ELR (cell line): ENCODE results near the gene ARL6.

Experiments
- DNase-seq: peaks from one replicate; pipeline ENCODE4 v3.0.0-alpha.2; 2015; ENCODE audit warnings: low read depth

Gene ARL6, protein sequence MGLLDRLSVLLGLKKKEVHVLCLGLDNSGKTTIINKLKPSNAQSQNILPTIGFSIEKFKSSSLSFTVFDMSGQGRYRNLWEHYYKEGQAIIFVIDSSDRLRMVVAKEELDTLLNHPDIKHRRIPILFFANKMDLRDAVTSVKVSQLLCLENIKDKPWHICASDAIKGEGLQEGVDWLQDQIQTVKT

GRCh38 chr3:97764407-97765238, at the start of gene ARL6:
Gene ARL6 (plus strand): TSS chr3:97764758. CDS start chr3:97768108, 3,350 bp downstream.
- DNase-seq = peak; percentile 86

GRCh38 chr3:97719156-97719821, 45.3 kb upstream of the ARL6 start:
- DNase-seq = peak; percentile 70

- DNase-seq = no peak
Observed at GRCh38 chr3:97720417-97720816, 44.1 kb upstream of the ARL6 start.

- DNase-seq = no peak
Observed at GRCh38 chr3:97721446-97721845, 43.1 kb upstream of the ARL6 start.

DNA sequence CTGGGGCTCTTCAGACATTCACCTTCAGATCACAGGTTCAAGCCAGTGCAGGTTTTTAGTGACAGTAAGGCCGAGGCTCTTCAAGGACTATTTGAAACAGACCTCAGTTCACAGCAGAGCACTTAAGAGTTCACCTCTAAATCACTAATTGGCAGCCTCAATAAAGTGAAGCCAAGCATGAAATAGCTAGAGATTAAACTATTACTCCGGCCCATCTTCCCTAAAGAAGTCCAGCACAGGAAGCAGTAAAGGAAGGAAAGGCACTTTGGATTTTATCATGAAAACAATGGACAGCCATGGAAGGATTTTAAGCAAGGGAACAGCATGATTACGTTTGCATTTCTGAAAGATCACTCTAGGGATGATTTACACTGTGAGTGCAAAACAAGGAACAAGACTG, 27.6 kb upstream of the ARL6 start:
- no peak for DNase-seq

- no peak for DNase-seq
Observed at GRCh38 chr3:97738761-97739160, 25.8 kb upstream of the ARL6 start.

- no peak for DNase-seq
Observed at GRCh38 chr3:97742036-97742435, 22.5 kb upstream of the ARL6 start.

GRCh38 chr3:97744289-97744688, 20.3 kb upstream of the ARL6 start:
- DNase-seq = no peak

DNA sequence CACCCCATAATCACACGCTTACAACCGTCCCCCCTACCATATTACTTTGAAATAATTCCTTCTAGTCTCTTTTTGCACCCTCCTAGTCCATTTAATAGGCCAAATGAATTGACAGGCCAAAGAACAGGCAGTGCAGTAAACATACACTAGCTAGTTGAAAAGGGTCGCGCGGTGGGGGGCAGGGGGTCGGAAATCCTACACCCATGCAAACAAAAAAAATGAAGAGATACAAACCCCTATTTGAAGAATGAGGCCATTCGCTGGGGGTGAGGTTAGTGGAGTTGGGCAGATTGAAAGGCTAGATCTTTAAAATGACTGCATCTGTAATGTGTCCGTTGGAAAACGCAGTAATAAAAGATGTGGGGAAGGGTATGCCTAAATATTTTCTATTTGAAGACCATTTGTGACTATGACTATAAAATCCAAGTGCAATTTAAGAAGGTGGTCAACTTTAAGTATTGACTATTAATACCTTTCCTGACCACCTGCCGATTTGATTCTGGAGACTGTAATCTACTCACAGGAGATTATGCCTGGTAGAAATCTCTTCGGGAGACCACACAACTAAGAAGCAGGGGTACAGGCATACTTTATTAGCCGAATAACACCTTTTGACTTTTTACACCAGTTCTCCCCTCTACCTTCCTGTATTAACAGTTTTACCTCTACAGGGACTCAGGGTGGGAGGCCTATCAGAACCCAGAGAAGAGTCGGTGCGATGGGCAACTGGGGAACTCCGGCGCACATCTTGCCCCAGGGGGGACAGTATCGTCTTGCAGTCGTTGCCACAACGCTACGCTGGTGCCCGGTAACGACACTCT, 762 bp upstream of the ARL6 start:
- peak; percentile 1 for DNase-seq

DNA sequence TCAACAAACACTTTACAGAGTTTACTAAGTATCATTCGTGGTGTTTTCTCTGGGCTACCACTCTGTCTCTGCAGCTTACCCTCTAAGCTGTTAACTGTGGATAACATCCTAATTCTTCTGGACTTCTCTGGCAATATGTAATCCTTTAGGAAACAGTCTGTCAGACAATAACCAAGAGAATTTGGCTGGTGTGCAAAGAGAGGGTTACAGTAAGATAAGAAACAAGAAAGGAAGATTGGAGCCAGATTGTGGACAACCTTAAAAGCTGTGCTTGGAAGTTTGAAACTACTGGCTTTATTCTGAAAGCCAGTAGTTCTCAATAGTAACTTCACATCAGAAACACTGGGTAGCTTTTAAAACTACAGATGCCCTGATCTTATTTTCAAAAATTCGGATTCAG, 778 bp downstream of the ARL6 start:
- DNase-seq = no peak

- no peak for DNase-seq
Observed at GRCh38 chr3:97772926-97773325, 8.4 kb downstream of the ARL6 start.

DNA sequence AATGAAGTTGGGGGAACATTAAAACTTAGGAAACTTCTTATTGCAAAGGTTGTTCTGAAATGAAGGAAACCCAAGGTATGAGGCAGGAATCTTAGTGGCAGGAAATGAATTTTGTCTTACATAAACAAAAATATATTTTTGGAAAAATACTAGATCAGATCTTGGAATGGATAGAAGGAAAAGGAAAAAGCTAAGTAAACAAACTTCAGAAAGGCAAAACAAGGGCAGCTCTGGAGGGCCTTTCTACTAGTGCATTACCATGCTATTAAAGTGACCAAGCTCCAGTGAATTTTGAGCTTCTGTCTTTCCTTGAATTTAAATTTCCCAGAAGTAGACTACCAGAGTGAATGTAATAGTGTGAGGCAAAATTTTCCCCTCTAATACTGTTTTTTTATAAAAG, 13.6 kb downstream of the ARL6 start:
- no peak for DNase-seq

DNA sequence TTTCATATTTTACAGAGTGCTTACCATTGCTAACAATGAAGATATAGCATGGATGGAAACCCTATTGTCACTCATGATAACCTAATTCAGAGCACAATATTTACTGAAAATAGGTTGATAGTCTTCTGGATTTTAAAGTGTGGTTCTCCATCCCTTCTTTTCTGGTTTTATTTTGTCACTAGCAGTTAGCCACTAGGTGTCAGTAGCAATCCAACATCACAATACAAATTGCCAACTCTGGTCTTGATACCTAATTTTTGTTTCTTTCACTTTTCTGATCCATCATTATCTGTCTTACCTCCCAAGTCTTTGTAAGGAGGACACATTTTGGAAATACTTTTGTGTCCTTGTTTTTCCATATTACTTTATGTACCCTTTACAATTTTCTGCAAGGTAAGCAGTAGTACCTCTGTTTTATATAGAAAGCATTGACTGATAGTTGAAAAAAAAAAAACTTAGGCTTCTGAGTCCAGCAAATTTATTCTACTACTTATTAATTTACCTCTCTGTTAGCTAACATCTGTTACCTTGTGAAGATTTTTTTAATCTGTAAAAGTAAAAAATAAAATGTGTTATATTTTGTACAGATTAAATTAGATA, 29.0 kb downstream of the ARL6 start:
- peak; percentile 61 for DNase-seq

DNA sequence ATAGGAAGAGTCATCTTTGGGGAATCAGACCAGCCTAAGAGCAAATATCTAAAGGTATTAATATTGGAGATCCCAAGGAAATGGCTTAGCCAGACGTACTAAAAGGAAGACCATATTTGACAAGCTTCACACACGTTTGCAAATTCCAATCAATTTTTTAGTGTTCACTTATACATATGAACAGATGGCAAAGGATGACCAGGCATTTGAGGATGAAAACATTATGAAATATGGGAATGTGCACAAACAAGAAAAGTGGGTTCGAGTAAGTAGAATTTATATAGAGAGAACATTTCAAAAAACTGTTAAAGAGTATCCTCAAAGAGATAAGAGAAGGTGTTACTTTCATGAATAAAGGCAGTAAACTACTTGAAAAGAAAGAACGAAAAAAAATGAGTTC, 31.4 kb downstream of the ARL6 start:
- no peak for DNase-seq

- DNase-seq = no peak
Observed at GRCh38 chr3:97804471-97804870, 39.9 kb downstream of the ARL6 start.

GRCh38 chr3:97810779-97811390, 46.3 kb downstream of the ARL6 start:
- DNase-seq = peak; percentile 60

GRCh38 chr3:97815149-97815917, 50.8 kb downstream of the ARL6 start:
- peak; percentile 54 for DNase-seq

DNA sequence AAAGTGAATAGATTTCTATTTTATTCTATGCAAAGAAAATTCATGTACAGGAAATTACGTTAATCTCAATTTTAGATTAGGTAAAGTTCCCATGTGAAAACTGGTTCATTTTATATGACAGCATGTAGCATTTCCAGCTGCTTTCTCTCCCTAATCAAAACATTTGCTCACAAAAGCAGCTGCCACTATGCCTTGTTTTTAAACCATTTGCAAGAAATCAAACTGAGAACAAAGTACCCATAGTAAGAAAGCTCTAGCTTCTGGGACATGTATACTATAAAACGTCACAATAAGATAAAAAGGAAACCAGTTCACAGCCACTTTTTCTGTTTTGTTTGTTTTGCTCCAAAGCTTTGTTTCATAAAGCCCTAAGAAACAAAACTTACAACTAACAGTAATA, 52.3 kb downstream of the ARL6 start:
- no peak for DNase-seq

DNA sequence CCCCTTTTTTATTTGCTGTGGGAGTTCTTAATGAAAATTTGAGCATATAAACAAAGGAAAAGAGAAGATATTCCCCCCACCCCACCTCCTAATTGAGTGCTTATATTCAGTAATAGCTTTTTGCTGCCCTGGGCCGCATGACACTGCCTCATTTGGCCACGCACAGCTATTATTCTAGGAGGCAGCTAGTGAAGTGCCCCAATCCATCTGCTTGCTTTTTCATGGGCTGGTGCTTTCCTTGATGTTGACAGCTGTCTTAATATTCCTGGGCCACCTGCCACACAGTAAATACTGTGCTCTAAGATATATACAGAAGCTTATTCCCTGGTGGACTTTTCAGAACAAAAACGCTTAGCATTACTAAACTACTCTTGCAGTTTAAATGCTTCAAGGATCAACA, 53.4 kb downstream of the ARL6 start:
- DNase-seq = no peak

GRCh38 chr3:97820780-97821179, 56.2 kb downstream of the ARL6 start:
- no peak for DNase-seq
